HG03095 (cell line): ENCODE results near the gene ARMS2.

Experiments
- ATAC-seq: cut with Tn5 transposase; IDR thresholded peaks from one replicate; pipeline ENCODE4 v1.9.1; 2021; ENCODE audit warnings: moderate library complexity; ENCODE audit not compliant: unreplicated experiment

The ARMS2 gene

GRCh38 chr10:122454603-122455080 lies at the start of gene ARMS2:
Gene ARMS2, plus strand, starts transcription at chr10:122454653. Its CDS starts 75 bp downstream, at chr10:122454728.
- no peak for ATAC-seq

- ATAC-seq, result no peak
These were observed 46.9 kb upstream of the ARMS2 start for GRCh38 chr10:122407375-122408125.

GRCh38 chr10:122413327-122413726 lies 41.1 kb upstream of the ARMS2 start:
- ATAC-seq, result no peak

GRCh38 chr10:122417667-122418066 lies 36.8 kb upstream of the ARMS2 start:
- no peak for ATAC-seq

- no peak for ATAC-seq
These were observed 35.4 kb upstream of the ARMS2 start for GRCh38 chr10:122419016-122419415.

GRCh38 chr10:122419876-122420623 lies 34.4 kb upstream of the ARMS2 start:
- ATAC-seq, result no peak

GRCh38 chr10:122420624-122421007 lies 33.8 kb upstream of the ARMS2 start:
- no peak for ATAC-seq

- ATAC-seq, result no peak
These were observed 33.3 kb upstream of the ARMS2 start for GRCh38 chr10:122421054-122421625.

- no peak for ATAC-seq
These were observed 32.7 kb upstream of the ARMS2 start for GRCh38 chr10:122421742-122422141.

GRCh38 chr10:122422266-122422989 lies 32.0 kb upstream of the ARMS2 start:
- ATAC-seq, result no peak

- no peak for ATAC-seq
These were observed 30.4 kb upstream of the ARMS2 start for GRCh38 chr10:122424059-122424458.

GRCh38 chr10:122426829-122427228 lies 27.6 kb upstream of the ARMS2 start:
- no peak for ATAC-seq

GRCh38 chr10:122427280-122427679 lies 27.2 kb upstream of the ARMS2 start:
- no peak for ATAC-seq

GRCh38 chr10:122435212-122435827 lies 19.1 kb upstream of the ARMS2 start:
- no peak for ATAC-seq

- ATAC-seq, result no peak
These were observed 12.5 kb upstream of the ARMS2 start for GRCh38 chr10:122441961-122442360.

GRCh38 chr10:122445469-122445868 lies 9.0 kb upstream of the ARMS2 start:
- no peak for ATAC-seq

- no peak for ATAC-seq
These were observed 8.5 kb upstream of the ARMS2 start for GRCh38 chr10:122445904-122446303.

GRCh38 chr10:122446668-122447423 lies 7.6 kb upstream of the ARMS2 start:
- no peak for ATAC-seq

GRCh38 chr10:122448600-122448999 lies 5.9 kb upstream of the ARMS2 start:
- no peak for ATAC-seq

GRCh38 chr10:122449153-122449552 lies 5.3 kb upstream of the ARMS2 start:
- ATAC-seq, result no peak
